ENCODE data around the gene OPRL1. TPM values are rescaled to one million over a fixed set of nuclear protein-coding genes. Genes with fewer than 3 reads are reported as not detected.
A peak's percentile ranks its signal among the peaks of the same experiment; 100 is the strongest.

The OPRL1 gene
- total RNA-seq, 4 donors from 2014 or later, result 0.21 to 1.5 (median 0.71) TPM

DNA sequence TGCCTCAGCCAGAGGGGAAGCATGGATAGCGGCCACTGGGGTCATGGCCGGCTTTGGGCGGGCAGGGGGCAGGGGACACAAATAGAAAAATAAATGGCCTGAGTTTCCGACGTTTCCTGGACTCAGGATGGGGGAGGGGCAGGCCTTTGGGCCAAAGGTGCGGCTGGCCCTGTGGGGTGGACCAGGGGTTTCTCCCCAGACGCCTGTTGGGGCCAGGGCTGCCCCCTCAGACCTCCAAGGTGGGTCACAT lies 23.3 kb upstream of the OPRL1 start:
- Histone ChIP-seq H3K4me1 (peaks cover 0 to 40% (median 2%) of the 10 kb centered on the region in 4 donors), H3K27me3 (peaks cover 0 to 60% of the 10 kb centered on the region in 2 donors), H3K27ac (peak overlapping the region in 2 of 4 donors; percentile 33 to 77), H3K9me3 (no peaks in the 10 kb centered on the region), H3K36me3 (no peaks in the 10 kb centered on the region), H3K4me3 (no peak overlapping the region)
- no peak for DNase-seq (ENCODE audit: low spot score in 2 of 2)
- no peak for TF ChIP-seq EP300 (IDR thresholded peaks at IDR 0.05)
- TF ChIP-seq, protein P1, sequence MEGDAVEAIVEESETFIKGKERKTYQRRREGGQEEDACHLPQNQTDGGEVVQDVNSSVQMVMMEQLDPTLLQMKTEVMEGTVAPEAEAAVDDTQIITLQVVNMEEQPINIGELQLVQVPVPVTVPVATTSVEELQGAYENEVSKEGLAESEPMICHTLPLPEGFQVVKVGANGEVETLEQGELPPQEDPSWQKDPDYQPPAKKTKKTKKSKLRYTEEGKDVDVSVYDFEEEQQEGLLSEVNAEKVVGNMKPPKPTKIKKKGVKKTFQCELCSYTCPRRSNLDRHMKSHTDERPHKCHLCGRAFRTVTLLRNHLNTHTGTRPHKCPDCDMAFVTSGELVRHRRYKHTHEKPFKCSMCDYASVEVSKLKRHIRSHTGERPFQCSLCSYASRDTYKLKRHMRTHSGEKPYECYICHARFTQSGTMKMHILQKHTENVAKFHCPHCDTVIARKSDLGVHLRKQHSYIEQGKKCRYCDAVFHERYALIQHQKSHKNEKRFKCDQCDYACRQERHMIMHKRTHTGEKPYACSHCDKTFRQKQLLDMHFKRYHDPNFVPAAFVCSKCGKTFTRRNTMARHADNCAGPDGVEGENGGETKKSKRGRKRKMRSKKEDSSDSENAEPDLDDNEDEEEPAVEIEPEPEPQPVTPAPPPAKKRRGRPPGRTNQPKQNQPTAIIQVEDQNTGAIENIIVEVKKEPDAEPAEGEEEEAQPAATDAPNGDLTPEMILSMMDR (IDR thresholded peaks at IDR 0.05), result no peak
- TF ChIP-seq POLR2A (IDR thresholded peaks at IDR 0.05), result no peak
- 36 to 37% methylated on average over 7 of the region's 7 CpGs for WGBS, 2 donors

DNA sequence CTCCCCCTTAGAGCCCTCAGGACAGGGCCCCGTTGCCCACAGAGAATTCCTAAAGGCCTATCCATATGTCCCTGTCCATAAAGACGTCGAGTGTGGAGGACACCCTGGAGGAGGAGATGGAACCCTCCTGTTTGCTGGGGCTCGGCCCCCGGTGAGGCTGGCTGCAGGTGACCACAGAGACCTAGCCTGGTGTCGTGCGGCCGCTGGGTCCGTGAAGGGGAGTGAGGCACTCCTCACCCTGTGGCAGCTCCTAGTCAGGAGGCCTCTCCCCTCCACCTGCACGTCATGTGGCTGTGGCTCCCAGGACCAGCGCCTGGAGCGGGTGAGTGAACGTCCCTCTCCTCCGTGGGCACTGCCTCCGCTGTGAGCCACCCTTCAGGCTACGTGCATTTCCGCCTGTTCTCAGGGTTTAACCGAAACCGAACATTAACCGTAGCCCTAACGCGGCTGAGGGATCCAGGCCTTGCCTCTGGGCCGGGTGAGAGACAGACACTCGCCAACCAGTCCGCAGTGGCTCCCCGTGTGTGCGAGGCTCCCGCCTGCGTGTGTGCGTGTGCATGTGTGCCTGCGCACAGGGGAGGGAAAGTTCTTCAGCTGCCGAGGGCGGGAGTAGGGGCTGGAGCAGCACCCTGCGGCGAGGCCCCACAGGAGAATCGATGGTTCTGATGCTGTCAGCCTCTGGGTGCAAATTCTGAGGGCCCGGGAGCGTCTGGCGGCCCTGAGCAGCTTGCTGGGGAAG lies 22.8 kb upstream of the OPRL1 start:
- Histone ChIP-seq H3K4me1 (peaks cover 0 to 41% (median 2%) of the 10 kb centered on the region in 4 donors), H3K9me3 (no peaks in the 10 kb centered on the region), H3K4me3 (peak overlapping the region in 2 of 4 donors; percentile 3 to 11), H3K27me3 (peaks cover 0 to 55% of the 10 kb centered on the region in 2 donors), H3K27ac (peak overlapping the region in 2 of 4 donors; percentile 33 to 77), H3K36me3 (no peaks in the 10 kb centered on the region)
- DNase-seq (ENCODE audit: low spot score in 2 of 2), result no peak
- TF ChIP-seq POLR2A (IDR thresholded peaks at IDR 0.05) (no peak), EP300 (IDR thresholded peaks at IDR 0.05) (no peak)
- TF ChIP-seq, protein P1 (IDR thresholded peaks at IDR 0.05), result no peak
- WGBS, 2 donors, result 48 to 59% methylated on average over 34 to 38 of the region's 39 CpGs

DNA sequence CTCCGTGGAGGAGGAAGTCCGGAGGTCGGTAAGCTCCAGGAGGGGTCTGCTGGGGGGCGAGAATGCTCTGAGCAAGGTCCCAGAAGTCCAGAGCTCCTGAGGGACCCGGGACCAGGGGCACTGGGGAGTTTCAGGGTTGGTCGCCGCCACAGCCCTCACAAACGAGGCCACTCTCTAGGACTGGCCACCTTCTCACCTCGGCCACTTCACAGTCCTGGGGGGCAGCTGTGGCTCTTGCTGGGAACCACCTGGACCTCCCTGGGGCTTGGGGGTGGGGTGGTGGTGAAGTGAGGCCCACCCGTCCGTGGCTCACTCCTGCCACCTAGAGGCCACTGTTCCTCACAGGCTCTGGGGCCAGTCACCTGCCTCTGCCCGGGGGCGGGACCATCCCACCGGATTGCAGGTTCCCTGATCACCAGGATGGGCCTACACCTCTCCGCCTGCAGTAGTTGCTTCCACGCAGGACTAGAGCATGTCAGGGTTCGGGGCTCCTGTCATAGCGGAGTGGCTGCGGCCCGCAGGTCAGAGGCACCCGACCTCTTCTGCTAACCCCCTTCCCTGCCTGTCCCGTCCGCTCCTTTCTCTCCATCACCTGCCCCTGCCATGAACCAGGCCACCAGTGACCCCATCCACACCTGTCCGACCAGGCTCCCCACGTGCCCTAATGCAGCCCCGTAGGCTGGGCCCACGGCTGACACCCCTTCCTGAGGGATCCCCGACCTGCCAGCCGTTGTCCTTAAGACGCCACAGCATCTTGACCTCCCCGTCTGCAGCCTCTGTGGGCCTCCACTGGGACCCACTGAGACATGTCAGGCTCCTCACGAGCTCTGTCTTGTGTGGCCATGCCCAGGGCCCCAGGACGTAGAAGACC lies 22.0 kb upstream of the OPRL1 start:
- TF ChIP-seq EP300 (IDR thresholded peaks at IDR 0.05), result no peak
- TF ChIP-seq, protein P1 (IDR thresholded peaks at IDR 0.05), result peak; percentile 73 to 84 (median 77)
- peak; percentile 60 to 63 for DNase-seq (ENCODE audit: low spot score in 2 of 2)
- H3K9me3 ChIP-seq, result no peaks in the 10 kb centered on the region
- H3K27ac ChIP-seq, result peak overlapping the region in 1 of 4 donors; percentile 77
- no peaks in the 10 kb centered on the region for H3K36me3 ChIP-seq
- peak overlapping the region in 2 of 4 donors; percentile 3 to 11 for H3K4me3 ChIP-seq
- peaks cover 0 to 48% (median 5%) of the 10 kb centered on the region in 4 donors for H3K4me1 ChIP-seq
- WGBS, 2 donors, result 40 to 43% methylated on average over 27 to 30 of the region's 33 CpGs
- H3K27me3 ChIP-seq, result peaks cover 0 to 47% of the 10 kb centered on the region in 2 donors

DNA sequence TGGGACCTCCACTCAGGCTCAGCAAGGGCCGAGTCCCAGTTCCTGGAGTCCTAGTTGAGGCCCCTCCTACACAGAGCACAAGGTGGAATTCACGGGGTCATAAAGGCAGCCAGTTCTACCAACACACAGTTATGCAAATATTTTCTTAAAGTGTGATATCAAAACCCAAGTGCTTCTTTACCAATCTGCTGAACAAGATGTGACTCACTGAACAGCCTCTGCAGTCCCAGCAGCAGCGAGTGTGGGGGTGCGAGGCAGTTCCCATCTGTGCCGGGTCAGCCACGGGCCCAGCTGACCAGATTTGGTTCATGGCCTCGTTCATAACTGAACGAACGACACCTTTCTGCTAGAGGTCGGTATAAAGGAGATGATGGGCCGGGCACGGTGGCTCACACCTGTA lies 21.3 kb upstream of the OPRL1 start:
- H3K4me1 ChIP-seq, result peaks cover 0 to 48% (median 5%) of the 10 kb centered on the region in 4 donors
- H3K9me3 ChIP-seq, result no peaks in the 10 kb centered on the region
- TF ChIP-seq, protein P1 (IDR thresholded peaks at IDR 0.05), result no peak
- TF ChIP-seq POLR2A (IDR thresholded peaks at IDR 0.05) (no peak), EP300 (IDR thresholded peaks at IDR 0.05) (no peak)
- WGBS, 2 donors, result 76 to 77% methylated on average over 12 of the region's 12 CpGs
- peaks cover 0 to 40% of the 10 kb centered on the region in 2 donors for H3K27me3 ChIP-seq
- no peak overlapping the region for H3K4me3 ChIP-seq
- DNase-seq (ENCODE audit: low spot score in 2 of 2), result no peak
- H3K27ac ChIP-seq, result no peak overlapping the region
- H3K36me3 ChIP-seq, result no peaks in the 10 kb centered on the region

DNA sequence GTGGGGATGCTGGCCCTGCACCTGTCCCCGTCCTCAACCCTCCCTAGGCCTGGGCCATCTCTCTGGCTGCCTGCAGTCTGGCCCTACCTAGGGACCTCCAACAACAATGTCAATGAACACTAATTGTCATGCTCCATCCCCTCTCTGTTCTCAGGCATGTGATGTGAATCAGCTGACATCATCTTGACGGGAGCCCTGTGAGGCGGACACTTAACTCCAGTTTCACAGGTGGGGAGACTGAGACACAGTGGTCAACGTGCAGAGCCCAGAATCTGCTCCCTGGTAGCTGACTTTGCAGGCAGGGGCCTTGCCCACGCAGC lies 17.6 kb upstream of the OPRL1 start:
- Histone ChIP-seq H3K27ac (peak overlapping the region in 3 of 4 donors; percentile 80 to 88 (median 85)), H3K4me1 (peaks cover 0 to 52% (median 20%) of the 10 kb centered on the region in 4 donors), H3K27me3 (peaks cover 0 to 4% of the 10 kb centered on the region in 2 donors), H3K36me3 (peaks cover 0 to 9% (median 0%) of the 10 kb centered on the region in 3 donors), H3K4me3 (peak overlapping the region; percentile 64 to 97 (median 80)), H3K9me3 (no peaks in the 10 kb centered on the region)
- 50 to 82% methylated on average over 1 to 3 of the region's 5 CpGs for WGBS, 2 donors
- TF ChIP-seq POLR2A (IDR thresholded peaks at IDR 0.05) (no peak), EP300 (IDR thresholded peaks at IDR 0.05) (no peak)
- TF ChIP-seq, protein P1 (IDR thresholded peaks at IDR 0.05), result no peak
- no peak for DNase-seq (ENCODE audit: low spot score in 2 of 2)

Measured in tibial nerve (tissue), 4 donors.